ENCODE measurements around the gene SLC35F1.

Gene SLC35F1

GRCh38 chr6:117930645-117931044 is 23.6 kb downstream of the SLC35F1 start:
- Histone ChIP-seq H3K27ac (replicated peaks) (no peak overlapping the region), H3K27me3 (ENCODE audit: insufficient read depth, poor library complexity, severe bottlenecking) (no peaks in the 10 kb centered on the region), H3K4me3 (replicated peaks; ENCODE audit: insufficient read depth, low read length) (no peak overlapping the region)
- TF ChIP-seq, protein P1, sequence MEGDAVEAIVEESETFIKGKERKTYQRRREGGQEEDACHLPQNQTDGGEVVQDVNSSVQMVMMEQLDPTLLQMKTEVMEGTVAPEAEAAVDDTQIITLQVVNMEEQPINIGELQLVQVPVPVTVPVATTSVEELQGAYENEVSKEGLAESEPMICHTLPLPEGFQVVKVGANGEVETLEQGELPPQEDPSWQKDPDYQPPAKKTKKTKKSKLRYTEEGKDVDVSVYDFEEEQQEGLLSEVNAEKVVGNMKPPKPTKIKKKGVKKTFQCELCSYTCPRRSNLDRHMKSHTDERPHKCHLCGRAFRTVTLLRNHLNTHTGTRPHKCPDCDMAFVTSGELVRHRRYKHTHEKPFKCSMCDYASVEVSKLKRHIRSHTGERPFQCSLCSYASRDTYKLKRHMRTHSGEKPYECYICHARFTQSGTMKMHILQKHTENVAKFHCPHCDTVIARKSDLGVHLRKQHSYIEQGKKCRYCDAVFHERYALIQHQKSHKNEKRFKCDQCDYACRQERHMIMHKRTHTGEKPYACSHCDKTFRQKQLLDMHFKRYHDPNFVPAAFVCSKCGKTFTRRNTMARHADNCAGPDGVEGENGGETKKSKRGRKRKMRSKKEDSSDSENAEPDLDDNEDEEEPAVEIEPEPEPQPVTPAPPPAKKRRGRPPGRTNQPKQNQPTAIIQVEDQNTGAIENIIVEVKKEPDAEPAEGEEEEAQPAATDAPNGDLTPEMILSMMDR (IDR thresholded peaks at IDR 0.05; ENCODE audit: insufficient read depth, low read length): no peak
- TF ChIP-seq POLR2AphosphoS5 (IDR thresholded peaks at IDR 0.05; ENCODE audit: low read depth) (no peak), GABPA (IDR thresholded peaks at IDR 0.05; ENCODE audit: low read depth) (no peak), SPI1 (IDR thresholded peaks at IDR 0.05; ENCODE audit: borderline replicate concordance, low read depth) (no peak), REST (IDR thresholded peaks at IDR 0.05; ENCODE audit: insufficient replicate concordance, low read depth) (no peak)
- no peak for DNase-seq (ENCODE audit: low read depth in 1 of 2, low spot score in 1 of 2)

DNA sequence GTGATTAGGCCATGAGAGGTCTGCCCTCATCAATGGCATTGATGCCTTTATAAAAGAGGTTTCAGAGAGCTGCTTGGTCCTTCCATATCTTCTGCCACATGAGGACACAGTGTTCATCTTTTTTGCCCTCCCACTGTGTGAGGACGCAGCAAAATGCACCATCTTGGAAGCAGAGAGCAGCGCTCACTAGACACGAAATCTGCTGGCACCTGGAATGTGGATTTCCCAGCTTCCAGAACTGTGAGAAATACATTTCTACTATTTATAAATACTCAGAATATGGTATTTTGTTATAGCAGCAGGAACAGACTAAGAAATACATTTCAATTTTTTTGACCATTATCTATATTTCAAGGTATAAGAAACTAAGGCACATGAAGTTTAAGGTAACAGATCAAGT is 24.9 kb downstream of the SLC35F1 start:
- no peak for DNase-seq (ENCODE audit: low read depth in 1 of 2, low spot score in 1 of 2)
- TF ChIP-seq, protein P1 (IDR thresholded peaks at IDR 0.05; ENCODE audit: insufficient read depth, low read length): no peak
- TF ChIP-seq POLR2AphosphoS5 (IDR thresholded peaks at IDR 0.05; ENCODE audit: low read depth) (no peak), GABPA (IDR thresholded peaks at IDR 0.05; ENCODE audit: low read depth) (no peak), SPI1 (IDR thresholded peaks at IDR 0.05; ENCODE audit: borderline replicate concordance, low read depth) (no peak), REST (IDR thresholded peaks at IDR 0.05; ENCODE audit: insufficient replicate concordance, low read depth) (no peak)
- H3K27ac ChIP-seq (replicated peaks): no peak overlapping the region
- H3K4me3 ChIP-seq (replicated peaks; ENCODE audit: insufficient read depth, low read length): no peak overlapping the region
- no peaks in the 10 kb centered on the region for H3K27me3 ChIP-seq (ENCODE audit: insufficient read depth, poor library complexity, severe bottlenecking)

- TF ChIP-seq SPI1 (IDR thresholded peaks at IDR 0.05; ENCODE audit: borderline replicate concordance, low read depth): no peak
- no peak for TF ChIP-seq GABPA (IDR thresholded peaks at IDR 0.05; ENCODE audit: low read depth)
- TF ChIP-seq, protein P1 (IDR thresholded peaks at IDR 0.05; ENCODE audit: insufficient read depth, low read length): no peak
- no peak for TF ChIP-seq REST (IDR thresholded peaks at IDR 0.05; ENCODE audit: insufficient replicate concordance, low read depth)
- no peak for TF ChIP-seq POLR2AphosphoS5 (IDR thresholded peaks at IDR 0.05; ENCODE audit: low read depth)
- no peak overlapping the region for H3K4me3 ChIP-seq (replicated peaks; ENCODE audit: insufficient read depth, low read length)
- DNase-seq (ENCODE audit: low read depth in 1 of 2, low spot score in 1 of 2): no peak
- H3K27me3 ChIP-seq (ENCODE audit: insufficient read depth, poor library complexity, severe bottlenecking): no peaks in the 10 kb centered on the region
- no peak overlapping the region for H3K27ac ChIP-seq (replicated peaks)
Measured at GRCh38 chr6:117932676-117933075, 25.6 kb downstream of the SLC35F1 start.

Measured in HL-60 (cell line).